HL-60 (cell line): ENCODE data around the gene FBXO40.

Source experiments
- DNase-seq, 2 experiments: peaks; one replicate each; pipeline ENCODE4 v3.0.0-alpha.2; 2010 to 2020; ENCODE audit warnings: low read depth in 1 of 2, low spot score in 1 of 2
- H3K27ac ChIP-seq: fragments of 250-450 bp; sonication (Bioruptor Pico); replicated peaks from 2 replicates; pipeline ENCODE4 v1.5.1; 2020; ENCODE audit warnings: mild to moderate bottlenecking, moderate library complexity
- H3K27me3 ChIP-seq: fragments of 250-450 bp; sonication (Bioruptor Pico); 2 replicates; pipeline ENCODE4 v1.5.1; 2021; ENCODE audit warnings: mild to moderate bottlenecking, moderate library complexity; ENCODE audit not compliant: insufficient read depth, poor library complexity, severe bottlenecking
- H3K4me3 ChIP-seq: replicated peaks from 2 replicates; pipeline ENCODE4 v1.5.1; 2011; ENCODE audit warnings: mild to moderate bottlenecking, control low read depth, low read length; ENCODE audit not compliant: insufficient read depth
- GABPA ChIP-seq: IDR thresholded peaks from 2 replicates; pipeline ENCODE4 v1.6.1; 2012; ENCODE audit warnings: low read depth
- POLR2AphosphoS5 ChIP-seq: IDR thresholded peaks from 2 replicates; pipeline ENCODE4 v1.6.1; 2012; ENCODE audit warnings: low read depth
- SPI1 ChIP-seq: IDR thresholded peaks from 2 replicates; pipeline ENCODE4 v1.6.1; 2012; ENCODE audit warnings: low read depth, mild to moderate bottlenecking, borderline replicate concordance
- TF ChIP-seq, protein P1 (sequence below): IDR thresholded peaks from one replicate; pipeline ENCODE4 v1.5.1; 2011; ENCODE audit warnings: low read length, control low read depth, inconsistent platforms; ENCODE audit not compliant: insufficient read depth
- TF ChIP-seq, protein P2 (sequence below): IDR thresholded peaks from 2 replicates; pipeline ENCODE4 v1.6.1; 2012; ENCODE audit warnings: low read depth; ENCODE audit not compliant: insufficient replicate concordance

Gene FBXO40

DNA sequence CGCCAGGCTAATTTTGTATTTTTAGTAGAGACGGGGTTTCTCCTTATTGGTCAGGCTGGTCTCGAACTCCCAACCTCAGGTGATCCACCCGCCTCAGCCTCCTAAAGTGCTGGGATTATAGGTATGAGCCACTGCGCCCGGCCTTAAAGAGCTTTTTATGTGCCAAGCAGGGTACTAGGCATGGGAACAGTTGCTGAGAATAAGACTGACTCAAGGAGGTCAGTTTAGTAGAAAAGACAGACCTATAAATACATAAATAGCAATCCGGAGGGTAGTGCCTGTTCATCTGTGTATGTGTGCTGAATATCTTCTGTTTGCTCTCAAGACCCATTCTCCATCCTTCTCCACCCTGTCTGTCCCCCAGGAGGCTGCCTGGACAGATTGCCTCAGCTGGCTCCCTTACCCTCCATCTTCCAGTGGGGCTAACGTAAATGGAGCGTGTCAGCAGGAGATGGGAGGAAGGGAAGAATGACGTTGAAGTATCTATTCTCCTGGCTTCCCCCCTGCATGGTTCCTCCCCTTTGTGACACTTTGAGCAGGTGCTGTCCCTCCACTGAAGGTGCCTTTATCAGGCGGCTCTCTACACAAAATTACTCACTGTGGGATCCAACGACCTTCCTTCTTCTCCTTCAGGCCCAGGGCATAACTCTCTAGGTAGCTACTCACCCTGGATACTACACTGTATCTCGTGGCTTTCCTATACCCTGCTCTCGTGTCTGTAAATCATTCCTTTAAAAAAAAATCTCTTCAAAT is 31.1 kb downstream of the FBXO40 start:
- no peak overlapping the region for H3K4me3 ChIP-seq
- DNase-seq = no peak
- TF ChIP-seq, protein P1, sequence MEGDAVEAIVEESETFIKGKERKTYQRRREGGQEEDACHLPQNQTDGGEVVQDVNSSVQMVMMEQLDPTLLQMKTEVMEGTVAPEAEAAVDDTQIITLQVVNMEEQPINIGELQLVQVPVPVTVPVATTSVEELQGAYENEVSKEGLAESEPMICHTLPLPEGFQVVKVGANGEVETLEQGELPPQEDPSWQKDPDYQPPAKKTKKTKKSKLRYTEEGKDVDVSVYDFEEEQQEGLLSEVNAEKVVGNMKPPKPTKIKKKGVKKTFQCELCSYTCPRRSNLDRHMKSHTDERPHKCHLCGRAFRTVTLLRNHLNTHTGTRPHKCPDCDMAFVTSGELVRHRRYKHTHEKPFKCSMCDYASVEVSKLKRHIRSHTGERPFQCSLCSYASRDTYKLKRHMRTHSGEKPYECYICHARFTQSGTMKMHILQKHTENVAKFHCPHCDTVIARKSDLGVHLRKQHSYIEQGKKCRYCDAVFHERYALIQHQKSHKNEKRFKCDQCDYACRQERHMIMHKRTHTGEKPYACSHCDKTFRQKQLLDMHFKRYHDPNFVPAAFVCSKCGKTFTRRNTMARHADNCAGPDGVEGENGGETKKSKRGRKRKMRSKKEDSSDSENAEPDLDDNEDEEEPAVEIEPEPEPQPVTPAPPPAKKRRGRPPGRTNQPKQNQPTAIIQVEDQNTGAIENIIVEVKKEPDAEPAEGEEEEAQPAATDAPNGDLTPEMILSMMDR = no peak
- TF ChIP-seq SPI1 = no peak
- TF ChIP-seq, protein P2, sequence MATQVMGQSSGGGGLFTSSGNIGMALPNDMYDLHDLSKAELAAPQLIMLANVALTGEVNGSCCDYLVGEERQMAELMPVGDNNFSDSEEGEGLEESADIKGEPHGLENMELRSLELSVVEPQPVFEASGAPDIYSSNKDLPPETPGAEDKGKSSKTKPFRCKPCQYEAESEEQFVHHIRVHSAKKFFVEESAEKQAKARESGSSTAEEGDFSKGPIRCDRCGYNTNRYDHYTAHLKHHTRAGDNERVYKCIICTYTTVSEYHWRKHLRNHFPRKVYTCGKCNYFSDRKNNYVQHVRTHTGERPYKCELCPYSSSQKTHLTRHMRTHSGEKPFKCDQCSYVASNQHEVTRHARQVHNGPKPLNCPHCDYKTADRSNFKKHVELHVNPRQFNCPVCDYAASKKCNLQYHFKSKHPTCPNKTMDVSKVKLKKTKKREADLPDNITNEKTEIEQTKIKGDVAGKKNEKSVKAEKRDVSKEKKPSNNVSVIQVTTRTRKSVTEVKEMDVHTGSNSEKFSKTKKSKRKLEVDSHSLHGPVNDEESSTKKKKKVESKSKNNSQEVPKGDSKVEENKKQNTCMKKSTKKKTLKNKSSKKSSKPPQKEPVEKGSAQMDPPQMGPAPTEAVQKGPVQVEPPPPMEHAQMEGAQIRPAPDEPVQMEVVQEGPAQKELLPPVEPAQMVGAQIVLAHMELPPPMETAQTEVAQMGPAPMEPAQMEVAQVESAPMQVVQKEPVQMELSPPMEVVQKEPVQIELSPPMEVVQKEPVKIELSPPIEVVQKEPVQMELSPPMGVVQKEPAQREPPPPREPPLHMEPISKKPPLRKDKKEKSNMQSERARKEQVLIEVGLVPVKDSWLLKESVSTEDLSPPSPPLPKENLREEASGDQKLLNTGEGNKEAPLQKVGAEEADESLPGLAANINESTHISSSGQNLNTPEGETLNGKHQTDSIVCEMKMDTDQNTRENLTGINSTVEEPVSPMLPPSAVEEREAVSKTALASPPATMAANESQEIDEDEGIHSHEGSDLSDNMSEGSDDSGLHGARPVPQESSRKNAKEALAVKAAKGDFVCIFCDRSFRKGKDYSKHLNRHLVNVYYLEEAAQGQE = no peak
- TF ChIP-seq GABPA = no peak
- no peak for TF ChIP-seq POLR2AphosphoS5
- H3K27me3 ChIP-seq = no peaks in the 10 kb centered on the region
- no peak overlapping the region for H3K27ac ChIP-seq

DNA sequence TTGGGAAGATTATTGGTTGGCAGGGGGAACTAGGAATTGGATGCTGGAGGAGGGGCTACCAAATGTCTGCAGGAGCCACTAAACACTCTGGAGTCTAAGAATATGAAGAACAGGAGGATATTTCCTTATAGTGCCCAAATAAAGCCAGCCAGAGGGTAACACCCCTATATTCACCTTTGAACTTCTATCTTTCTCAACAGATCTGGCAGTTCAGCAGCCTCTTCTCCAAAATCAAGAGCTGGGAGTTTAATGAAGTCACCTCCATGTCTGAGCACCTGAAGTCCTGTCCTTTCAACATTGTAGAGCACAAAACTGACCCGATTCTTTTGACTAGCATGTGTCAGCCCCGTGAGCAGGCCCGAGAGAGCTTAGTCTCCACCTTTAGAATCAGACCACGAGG is 33.3 kb downstream of the FBXO40 start:
- DNase-seq = no peak
- no peak for TF ChIP-seq POLR2AphosphoS5
- TF ChIP-seq, protein P2 = no peak
- no peak for TF ChIP-seq SPI1
- TF ChIP-seq, protein P1 = no peak
- no peaks in the 10 kb centered on the region for H3K27me3 ChIP-seq
- H3K27ac ChIP-seq = no peak overlapping the region
- H3K4me3 ChIP-seq = no peak overlapping the region

DNA sequence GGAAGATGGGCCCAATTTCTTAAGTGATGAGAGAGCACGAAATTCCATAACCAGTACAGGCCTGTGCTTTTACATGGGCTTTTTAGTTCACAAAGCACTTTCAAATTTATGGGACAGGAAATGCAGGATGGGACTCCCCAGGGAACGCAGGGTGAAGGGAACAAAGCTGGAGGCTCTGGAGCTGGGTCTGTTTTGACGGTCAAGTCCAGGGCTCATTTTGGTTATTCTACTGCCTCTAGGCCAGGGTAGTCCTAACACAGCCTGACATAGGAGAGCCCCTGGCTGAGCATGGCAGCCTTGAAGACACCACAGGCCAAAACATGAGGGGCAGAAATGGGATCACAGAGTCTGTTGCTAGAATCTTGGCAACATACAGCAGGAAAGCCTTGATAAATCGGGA is 34.0 kb downstream of the FBXO40 start:
- TF ChIP-seq, protein P2 = no peak
- TF ChIP-seq, protein P1 = no peak
- no peak for TF ChIP-seq SPI1
- TF ChIP-seq GABPA = no peak
- TF ChIP-seq POLR2AphosphoS5 = no peak
- no peak for DNase-seq
- Histone ChIP-seq H3K4me3 (no peak overlapping the region), H3K27me3 (no peaks in the 10 kb centered on the region), H3K27ac (no peak overlapping the region)
